ENCODE results near the gene FAM124A.

The FAM124A gene

DNA sequence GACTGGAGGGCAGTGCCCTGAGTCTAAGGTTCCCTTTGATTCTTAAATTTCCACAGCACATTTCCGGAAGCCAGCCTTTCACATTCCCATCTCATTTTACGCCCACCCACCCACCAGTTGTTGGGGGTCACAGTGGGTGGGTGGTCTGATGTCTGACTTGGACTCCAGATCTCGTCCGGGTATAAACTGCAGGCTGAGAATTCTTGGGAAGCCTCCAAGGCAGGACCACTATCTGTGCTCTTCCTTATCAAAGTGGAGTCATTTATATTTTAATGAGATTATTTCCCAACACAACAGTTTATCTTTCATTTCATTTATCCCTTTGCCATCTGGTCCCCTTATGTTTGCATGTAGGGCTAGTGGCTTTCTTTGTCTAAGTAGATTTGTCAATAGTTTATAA is 3.6 kb upstream of the FAM124A start:
- Histone ChIP-seq H4K8ac (ENCODE audit: low read length) (no peak overlapping the region), H3K27me3 (ENCODE audit: control insufficient read depth in 1 of 2, insufficient read depth in 1 of 2, low read length in 2 of 2) (peaks cover 36 to 62% of the 10 kb centered on the region in 2 experiments), H3K27ac (ENCODE audit: low read length, poor library complexity, severe bottlenecking) (no peak overlapping the region), H2BK120ac (ENCODE audit: low read depth, low read length) (no peak overlapping the region), H3K4me2 (ENCODE audit: low read length, poor library complexity, severe bottlenecking) (no peak overlapping the region), H3K18ac (ENCODE audit: low read depth in 1 of 2, low read length in 2 of 2) (no peak overlapping the region), H2BK12ac (ENCODE audit: low read length in 2 of 2) (no peak overlapping the region), H3K9ac (ENCODE audit: low read length) (no peak overlapping the region), H2BK15ac (ENCODE audit: low read depth, poor library complexity, severe bottlenecking) (no peak overlapping the region), H2AFZ (ENCODE audit: low read depth, low read length) (no peak overlapping the region), H3K9me3 (ENCODE audit: control insufficient read depth, low read length) (no peaks in the 10 kb centered on the region), H2AK5ac (ENCODE audit: low read length, severe bottlenecking) (no peak overlapping the region), H3K4ac (ENCODE audit: low read depth in 1 of 2, low read length in 2 of 2) (no peak overlapping the region), H2BK5ac (ENCODE audit: low read depth, low read length, poor library complexity, severe bottlenecking) (no peak overlapping the region), H3K14ac (ENCODE audit: low read length in 2 of 2) (no peak overlapping the region), H3K36me3 (ENCODE audit: control insufficient read depth in 1 of 2, insufficient read depth in 2 of 2, low read depth in 1 of 2, low read length in 2 of 2) (no peaks in the 10 kb centered on the region), H3K79me1 (replicated peaks; ENCODE audit: low read length, poor library complexity, severe bottlenecking) (no peaks in the 10 kb centered on the region), H3K4me3 (ENCODE audit: insufficient read depth in 1 of 2, low read depth in 1 of 2, low read length in 2 of 2) (no peak overlapping the region), H3K4me1 (ENCODE audit: control insufficient read depth, insufficient read depth, low read depth, low read length) (peaks cover 7% of the 10 kb centered on the region), H4K91ac (ENCODE audit: low read length) (no peak overlapping the region), H3K23ac (ENCODE audit: low read length in 2 of 2) (no peak overlapping the region)
- 73% methylated on average over 4 of the region's 4 CpGs for WGBS
- no peak for DNase-seq

DNA sequence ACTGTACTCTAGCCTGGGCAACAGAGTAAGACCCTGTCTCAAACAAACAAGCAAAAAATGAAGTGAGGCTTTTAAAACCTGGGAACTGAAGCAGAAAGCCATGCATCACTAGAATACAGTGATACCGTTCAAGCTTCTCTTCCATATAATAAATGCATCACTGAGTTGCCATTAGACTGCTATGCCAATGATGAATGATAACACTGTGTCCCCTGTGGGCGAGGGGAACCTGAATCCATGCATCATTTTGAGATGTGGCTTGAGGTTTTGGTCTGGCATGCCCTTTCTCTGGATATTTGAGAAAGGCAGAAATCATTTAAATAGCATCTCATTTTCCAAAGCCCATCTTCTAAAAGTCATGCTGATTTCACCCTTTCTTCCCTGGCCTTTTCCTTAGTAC is 1.5 kb upstream of the FAM124A start:
- Histone ChIP-seq H3K4ac (ENCODE audit: low read depth in 1 of 2, low read length in 2 of 2) (no peak overlapping the region), H3K4me1 (ENCODE audit: control insufficient read depth, insufficient read depth, low read depth, low read length) (peaks cover 7% of the 10 kb centered on the region), H3K9me3 (ENCODE audit: control insufficient read depth, low read length) (no peaks in the 10 kb centered on the region), H2BK15ac (ENCODE audit: low read depth, poor library complexity, severe bottlenecking) (no peak overlapping the region), H3K27ac (ENCODE audit: low read length, poor library complexity, severe bottlenecking) (no peak overlapping the region), H3K14ac (ENCODE audit: low read length in 2 of 2) (no peak overlapping the region), H3K36me3 (ENCODE audit: control insufficient read depth in 1 of 2, insufficient read depth in 2 of 2, low read depth in 1 of 2, low read length in 2 of 2) (no peaks in the 10 kb centered on the region), H2AK5ac (ENCODE audit: low read length, severe bottlenecking) (no peak overlapping the region), H2BK12ac (ENCODE audit: low read length in 2 of 2) (no peak overlapping the region), H2BK5ac (ENCODE audit: low read depth, low read length, poor library complexity, severe bottlenecking) (no peak overlapping the region), H4K91ac (ENCODE audit: low read length) (no peak overlapping the region), H3K18ac (ENCODE audit: low read depth in 1 of 2, low read length in 2 of 2) (no peak overlapping the region), H2BK120ac (ENCODE audit: low read depth, low read length) (no peak overlapping the region), H3K9ac (ENCODE audit: low read length) (no peak overlapping the region), H3K4me2 (ENCODE audit: low read length, poor library complexity, severe bottlenecking) (no peak overlapping the region), H2AFZ (ENCODE audit: low read depth, low read length) (no peak overlapping the region), H3K27me3 (ENCODE audit: control insufficient read depth in 1 of 2, insufficient read depth in 1 of 2, low read length in 2 of 2) (peaks cover 17 to 63% of the 10 kb centered on the region in 2 experiments), H3K79me1 (replicated peaks; ENCODE audit: low read length, poor library complexity, severe bottlenecking) (no peaks in the 10 kb centered on the region), H3K23ac (ENCODE audit: low read length in 2 of 2) (no peak overlapping the region), H3K4me3 (ENCODE audit: insufficient read depth in 1 of 2, low read depth in 1 of 2, low read length in 2 of 2) (no peak overlapping the region), H4K8ac (ENCODE audit: low read length) (no peak overlapping the region)
- 83% methylated on average over 1 of the region's 2 CpGs for WGBS
- DNase-seq: no peak

DNA sequence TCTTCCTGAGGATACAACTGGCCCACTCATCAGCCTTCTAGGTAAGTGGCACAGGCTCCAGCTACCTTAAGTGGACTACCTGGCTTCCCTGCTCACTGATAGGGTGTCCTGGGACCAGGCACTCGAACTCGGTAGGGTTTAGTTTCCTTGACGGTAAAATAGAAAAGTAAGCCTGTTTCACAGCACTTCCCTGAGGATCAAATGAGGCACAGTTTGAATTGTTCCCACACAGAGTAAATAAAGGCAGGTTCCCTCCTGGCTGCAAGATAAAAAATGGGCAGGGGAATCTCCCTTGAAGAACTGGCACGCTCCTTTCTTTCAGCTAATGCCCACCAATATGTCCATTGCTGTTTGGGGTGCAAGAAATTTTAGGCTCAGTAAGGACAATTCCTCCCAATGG is 1.1 kb upstream of the FAM124A start:
- Histone ChIP-seq H3K4ac (ENCODE audit: low read depth in 1 of 2, low read length in 2 of 2) (no peak overlapping the region), H3K18ac (ENCODE audit: low read depth in 1 of 2, low read length in 2 of 2) (no peak overlapping the region), H3K14ac (ENCODE audit: low read length in 2 of 2) (no peak overlapping the region), H2BK12ac (ENCODE audit: low read length in 2 of 2) (no peak overlapping the region), H4K8ac (ENCODE audit: low read length) (no peak overlapping the region), H3K27ac (ENCODE audit: low read length, poor library complexity, severe bottlenecking) (no peak overlapping the region), H3K27me3 (ENCODE audit: control insufficient read depth in 1 of 2, insufficient read depth in 1 of 2, low read length in 2 of 2) (peaks cover 15 to 61% of the 10 kb centered on the region in 2 experiments), H3K4me2 (ENCODE audit: low read length, poor library complexity, severe bottlenecking) (no peak overlapping the region), H4K91ac (ENCODE audit: low read length) (no peak overlapping the region), H2AFZ (ENCODE audit: low read depth, low read length) (no peak overlapping the region), H3K9ac (ENCODE audit: low read length) (no peak overlapping the region), H3K4me3 (ENCODE audit: insufficient read depth in 1 of 2, low read depth in 1 of 2, low read length in 2 of 2) (no peak overlapping the region), H2BK5ac (ENCODE audit: low read depth, low read length, poor library complexity, severe bottlenecking) (no peak overlapping the region), H2AK5ac (ENCODE audit: low read length, severe bottlenecking) (no peak overlapping the region), H2BK120ac (ENCODE audit: low read depth, low read length) (no peak overlapping the region), H2BK15ac (ENCODE audit: low read depth, poor library complexity, severe bottlenecking) (no peak overlapping the region), H3K4me1 (ENCODE audit: control insufficient read depth, insufficient read depth, low read depth, low read length) (peaks cover 7% of the 10 kb centered on the region), H3K36me3 (ENCODE audit: control insufficient read depth in 1 of 2, insufficient read depth in 2 of 2, low read depth in 1 of 2, low read length in 2 of 2) (no peaks in the 10 kb centered on the region), H3K9me3 (ENCODE audit: control insufficient read depth, low read length) (no peaks in the 10 kb centered on the region), H3K79me1 (replicated peaks; ENCODE audit: low read length, poor library complexity, severe bottlenecking) (no peaks in the 10 kb centered on the region), H3K23ac (ENCODE audit: low read length in 2 of 2) (no peak overlapping the region)
- WGBS: 59% methylated on average over 4 of the region's 4 CpGs
- DNase-seq: no peak

DNA sequence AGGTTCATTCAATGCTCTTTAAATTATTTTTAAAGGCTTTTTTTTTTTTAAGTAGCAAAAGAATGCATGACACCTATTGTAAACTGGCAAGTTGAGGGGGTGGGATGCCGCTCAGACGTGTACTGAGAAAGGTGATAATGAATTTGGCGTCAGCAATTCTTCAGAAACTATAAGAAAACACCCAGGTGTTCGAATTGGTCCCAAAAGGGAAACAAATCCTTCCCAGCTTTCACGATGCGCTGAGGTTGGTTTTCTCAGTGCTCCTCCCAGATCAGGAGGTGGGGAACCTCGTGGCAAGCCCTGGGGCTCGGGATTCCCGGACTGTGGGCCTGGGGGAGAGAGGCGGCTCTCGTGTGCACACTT is 543 bp upstream of the FAM124A start:
- Histone ChIP-seq H3K18ac (ENCODE audit: low read depth in 1 of 2, low read length in 2 of 2) (peak overlapping the region; percentile 55 to 58), H2AK5ac (ENCODE audit: low read length, severe bottlenecking) (no peak overlapping the region), H2BK12ac (ENCODE audit: low read length in 2 of 2) (no peak overlapping the region), H3K9me3 (ENCODE audit: control insufficient read depth, low read length) (no peaks in the 10 kb centered on the region), H3K27ac (ENCODE audit: low read length, poor library complexity, severe bottlenecking) (no peak overlapping the region), H3K4me3 (ENCODE audit: insufficient read depth in 1 of 2, low read depth in 1 of 2, low read length in 2 of 2) (peak overlapping the region; percentile 82 to 92), H3K14ac (ENCODE audit: low read length in 2 of 2) (no peak overlapping the region), H3K4ac (ENCODE audit: low read depth in 1 of 2, low read length in 2 of 2) (no peak overlapping the region), H2BK5ac (ENCODE audit: low read depth, low read length, poor library complexity, severe bottlenecking) (no peak overlapping the region), H3K23ac (ENCODE audit: low read length in 2 of 2) (no peak overlapping the region), H3K36me3 (ENCODE audit: control insufficient read depth in 1 of 2, insufficient read depth in 2 of 2, low read depth in 1 of 2, low read length in 2 of 2) (no peaks in the 10 kb centered on the region), H2BK120ac (ENCODE audit: low read depth, low read length) (no peak overlapping the region), H3K4me1 (ENCODE audit: control insufficient read depth, insufficient read depth, low read depth, low read length) (peaks cover 7% of the 10 kb centered on the region), H2BK15ac (ENCODE audit: low read depth, poor library complexity, severe bottlenecking) (no peak overlapping the region), H3K4me2 (ENCODE audit: low read length, poor library complexity, severe bottlenecking) (peak overlapping the region; percentile 82), H4K8ac (ENCODE audit: low read length) (peak overlapping the region; percentile 83), H3K27me3 (ENCODE audit: control insufficient read depth in 1 of 2, insufficient read depth in 1 of 2, low read length in 2 of 2) (peaks cover 10 to 61% of the 10 kb centered on the region in 2 experiments), H3K79me1 (replicated peaks; ENCODE audit: low read length, poor library complexity, severe bottlenecking) (no peaks in the 10 kb centered on the region), H4K91ac (ENCODE audit: low read length) (no peak overlapping the region), H3K9ac (ENCODE audit: low read length) (peak overlapping the region; percentile 78), H2AFZ (ENCODE audit: low read depth, low read length) (peak overlapping the region; percentile 48)
- 0% methylated on average over 6 of the region's 11 CpGs for WGBS
- DNase-seq: peak; percentile 18
